DND-41 (cell line): Measurements from ENCODE around the gene OR2AE1.

ENCODE experiments used
- ATAC-seq: fragments of 200-7000 bp; cut with Tn5 transposase; 3 replicates; pipeline ENCODE4 v1.9.1; 2021; ENCODE audit warnings: low read depth; ENCODE audit not compliant: insufficient read depth
- DNase-seq: peaks from one replicate; pipeline ENCODE4 v3.0.0-alpha.2; 2020
- H2AFZ ChIP-seq: 2 replicates; pipeline ENCODE4 v1.6.0; 2012; ENCODE audit warnings: low read depth, low read length
- H3K27ac ChIP-seq: 2 replicates; pipeline ENCODE4 v1.5.1; 2012; ENCODE audit warnings: low read length, inconsistent platforms
- H3K27me3 ChIP-seq: fragments of 200-600 bp; sonication (generic); 2 replicates; pipeline ENCODE4 v1.6.0; 2012; ENCODE audit warnings: low read length, mild to moderate bottlenecking, inconsistent platforms; ENCODE audit not compliant: insufficient read depth, poor library complexity
- H3K36me3 ChIP-seq: 2 replicates; pipeline ENCODE4 v1.5.1; 2012; ENCODE audit warnings: low read length, inconsistent platforms; ENCODE audit not compliant: insufficient read depth
- H3K4me1 ChIP-seq: 2 replicates; pipeline ENCODE4 v1.5.1; 2012; ENCODE audit warnings: mild to moderate bottlenecking, low read length; ENCODE audit not compliant: insufficient read depth
- H3K4me2 ChIP-seq: 2 replicates; pipeline ENCODE4 v1.6.0; 2012; ENCODE audit warnings: mild to moderate bottlenecking, moderate library complexity, low read length, inconsistent platforms; ENCODE audit not compliant: insufficient read depth
- H3K4me3 ChIP-seq, 2 experiments: fragments of 200-600 bp in 1 of 2; shearing (Covaris generic) in 1 of 2; 2 replicates each; pipeline ENCODE4 v1.5.1; 2012 to 2016; ENCODE audit warnings: inconsistent platforms in 2 of 2, low read length in 2 of 2, mild to moderate bottlenecking in 2 of 2, low read depth in 1 of 2, moderate library complexity in 1 of 2
- H3K79me2 ChIP-seq: 2 replicates; pipeline ENCODE4 v1.6.0; 2012; ENCODE audit warnings: low read length, inconsistent platforms; ENCODE audit not compliant: insufficient read depth
- H3K9ac ChIP-seq: 2 replicates; pipeline ENCODE4 v1.6.0; 2012; ENCODE audit warnings: low read depth, mild to moderate bottlenecking, inconsistent platforms, low read length, moderate library complexity
- H3K9me3 ChIP-seq: 2 replicates; pipeline ENCODE4 v1.5.1; 2012; ENCODE audit warnings: low read length, moderate library complexity, mild to moderate bottlenecking, inconsistent platforms; ENCODE audit not compliant: insufficient read depth, severe bottlenecking
- H4K20me1 ChIP-seq: 2 replicates; pipeline ENCODE4 v1.6.0; 2012; ENCODE audit warnings: low read length; ENCODE audit not compliant: insufficient read depth
- CTCF ChIP-seq: IDR thresholded peaks from 2 replicates; pipeline ENCODE4 v1.5.1; 2012; ENCODE audit warnings: borderline replicate concordance, low read length, moderate library complexity, mild to moderate bottlenecking; ENCODE audit not compliant: poor library complexity, severe bottlenecking; ENCODE audit errors: extremely low read depth
- EZH2 ChIP-seq: IDR thresholded peaks from 3 replicates; pipeline ENCODE4 v1.6.1; 2012; ENCODE audit warnings: borderline replicate concordance, low read depth, mild to moderate bottlenecking, moderate library complexity, low read length, inconsistent platforms; ENCODE audit not compliant: severe bottlenecking

The OR2AE1 gene

GRCh38 chr7:99840136-99840869, 36.5 kb downstream of the OR2AE1 start:
- no peak overlapping the region for H3K27ac ChIP-seq
- DNase-seq, result no peak
- no peak overlapping the region for H3K4me2 ChIP-seq
- H4K20me1 ChIP-seq, result no peaks in the 10 kb centered on the region
- no peak overlapping the region for H2AFZ ChIP-seq
- no peak overlapping the region for H3K4me3 ChIP-seq
- no peak for TF ChIP-seq EZH2
- TF ChIP-seq CTCF, result no peak
- H3K9ac ChIP-seq, result no peak overlapping the region
- H3K27me3 ChIP-seq, result no peaks in the 10 kb centered on the region
- H3K4me1 ChIP-seq, result peaks cover 10% of the 10 kb centered on the region
- no peaks in the 10 kb centered on the region for H3K9me3 ChIP-seq
- H3K79me2 ChIP-seq, result no peaks in the 10 kb centered on the region
- no peak for ATAC-seq
- no peaks in the 10 kb centered on the region for H3K36me3 ChIP-seq

DNA sequence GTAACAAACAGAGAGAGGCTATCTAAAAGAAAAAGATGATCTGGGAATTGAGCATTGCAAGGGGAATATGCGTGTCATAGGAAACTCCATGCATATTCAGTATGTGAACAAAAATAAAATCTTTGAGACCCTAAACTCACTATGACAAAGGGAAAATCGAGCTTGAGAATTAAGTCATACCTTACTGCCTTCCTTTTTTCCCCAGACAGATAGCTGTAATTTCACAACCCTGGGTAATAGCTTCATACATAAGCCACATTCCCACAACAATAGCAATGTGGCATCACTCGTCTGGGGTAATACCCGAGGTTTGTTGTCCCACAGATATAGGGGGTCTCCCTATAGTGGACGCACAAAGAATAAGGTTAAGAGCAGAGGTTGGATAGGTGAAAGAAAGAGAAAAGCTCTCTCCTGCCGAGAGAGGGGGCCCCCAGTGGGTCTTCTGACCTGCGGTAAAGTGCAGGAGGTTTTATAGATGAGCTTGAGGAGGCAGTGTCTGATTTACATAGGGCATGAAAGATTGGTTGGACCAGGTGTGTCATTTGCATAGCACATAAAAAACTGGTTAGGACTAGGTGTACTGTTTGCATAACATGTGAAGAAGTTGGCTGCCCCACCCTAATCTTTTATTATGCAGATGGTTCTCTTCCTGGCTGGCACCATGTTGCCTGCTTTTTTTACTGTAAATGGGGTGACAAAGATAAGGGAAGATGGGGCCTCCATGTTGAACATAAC, 37.4 kb downstream of the OR2AE1 start:
- TF ChIP-seq CTCF (no peak), EZH2 (no peak)
- Histone ChIP-seq H3K9me3 (no peaks in the 10 kb centered on the region), H3K36me3 (no peaks in the 10 kb centered on the region), H3K4me1 (peaks cover 12% of the 10 kb centered on the region), H3K4me2 (no peak overlapping the region), H4K20me1 (no peaks in the 10 kb centered on the region), H3K27ac (no peak overlapping the region), H3K79me2 (no peaks in the 10 kb centered on the region), H3K27me3 (no peaks in the 10 kb centered on the region), H3K9ac (no peak overlapping the region), H3K4me3 (no peak overlapping the region), H2AFZ (no peak overlapping the region)
- no peak for ATAC-seq
- no peak for DNase-seq

GRCh38 chr7:99837649-99838361, 39.0 kb downstream of the OR2AE1 start:
- Histone ChIP-seq H3K27me3 (no peaks in the 10 kb centered on the region), H3K4me3 (no peak overlapping the region; a peak in 1 of 4 replicates), H3K9me3 (no peaks in the 10 kb centered on the region), H3K27ac (peak overlapping the region; percentile 62), H4K20me1 (no peaks in the 10 kb centered on the region), H3K36me3 (no peaks in the 10 kb centered on the region), H3K4me1 (peaks cover 29% of the 10 kb centered on the region), H2AFZ (peak overlapping the region; percentile 65), H3K4me2 (peak overlapping the region; percentile 25; the same call in 1 of the 2 replicates), H3K9ac (peak overlapping the region; percentile 38), H3K79me2 (no peaks in the 10 kb centered on the region)
- peak; percentile 70 for TF ChIP-seq CTCF
- no peak for TF ChIP-seq EZH2
- ATAC-seq (0 out of 3 replicates have a peak, but pooled peaks have one; percentile 42), DNase-seq (no peak)
